HFF-Myc (cell line): ENCODE measurements around the gene PRTN3.

Source experiments
- DNase-seq: peaks from one replicate; pipeline ENCODE4 v3.0.0-alpha.2; 2011; ENCODE audit warnings: low read depth; ENCODE audit errors: extremely low read depth
- H3K4me3 ChIP-seq: replicated peaks from 2 replicates; pipeline ENCODE4 v1.5.1; 2011; ENCODE audit warnings: low read depth, mild to moderate bottlenecking, control low read depth, low read length
- CTCF ChIP-seq: IDR thresholded peaks from 2 replicates; pipeline ENCODE4 v1.5.1; 2012; ENCODE audit warnings: mild to moderate bottlenecking, low read depth, low read length, control low read depth; ENCODE audit errors: missing control alignments

Gene PRTN3

GRCh38 chr19:804419-805165 is 36.2 kb upstream of the PRTN3 start:
- DNase-seq = no peak
- TF ChIP-seq CTCF = no peak
- no peak overlapping the region for H3K4me3 ChIP-seq

DNA sequence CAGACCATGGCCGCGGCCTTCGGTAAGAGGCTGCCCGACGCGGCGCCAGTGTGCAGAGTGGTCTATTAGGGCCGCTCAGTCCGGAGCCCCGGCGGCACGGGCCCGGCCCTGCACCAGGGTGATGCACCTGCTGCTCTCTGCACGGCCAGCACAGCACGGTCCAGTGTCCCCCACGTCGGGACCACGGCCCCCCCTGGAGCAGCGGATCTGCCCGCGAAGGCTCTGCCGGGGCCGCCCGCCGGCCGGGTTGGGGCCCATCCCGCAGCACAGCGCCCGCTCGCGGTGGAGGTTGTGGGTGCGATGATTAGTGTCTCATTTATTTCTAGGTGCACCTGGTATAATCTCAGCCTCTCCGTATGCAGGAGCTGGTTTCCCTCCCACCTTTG is 35.6 kb upstream of the PRTN3 start:
- DNase-seq = no peak
- no peak for TF ChIP-seq CTCF
- H3K4me3 ChIP-seq = no peak overlapping the region

GRCh38 chr19:805600-806550 is 34.9 kb upstream of the PRTN3 start:
- no peak overlapping the region for H3K4me3 ChIP-seq
- no peak for TF ChIP-seq CTCF
- no peak for DNase-seq

GRCh38 chr19:806815-807421 is 33.9 kb upstream of the PRTN3 start:
- TF ChIP-seq CTCF = no peak
- H3K4me3 ChIP-seq = no peak overlapping the region
- no peak for DNase-seq

- no peak overlapping the region for H3K4me3 ChIP-seq
- TF ChIP-seq CTCF = no peak
- no peak for DNase-seq
These were observed 33.0 kb upstream of the PRTN3 start for GRCh38 chr19:807627-808422.

GRCh38 chr19:808423-808775 is 32.4 kb upstream of the PRTN3 start:
- H3K4me3 ChIP-seq = no peak overlapping the region
- no peak for DNase-seq
- no peak for TF ChIP-seq CTCF
